Astrocyte (in vitro differentiated cells and primary cell): ENCODE measurements around the gene KIF7. TPM values are rescaled to one million over a fixed set of nuclear protein-coding genes. Genes with fewer than 3 reads are reported as not detected.

Experiments used
- DNase-seq: peaks from one replicate; pipeline ENCODE4 v3.0.0-alpha.2; 2010; ENCODE audit warnings: low read depth
- FAIRE-seq: peaks from 2 replicates; lab custom pipeline; 2011; peaks lifted over from hg19 to GRCh38; lab: Jason Lieb, UNC
- H2AFZ ChIP-seq: 2 replicates; pipeline ENCODE4 v1.6.0; 2012; ENCODE audit warnings: low read depth, low read length, inconsistent platforms
- H3K27ac ChIP-seq: 2 replicates; pipeline ENCODE4 v1.5.1; 2011; ENCODE audit warnings: low read depth, low read length, inconsistent platforms
- H3K27me3 ChIP-seq: 2 replicates; pipeline ENCODE4 v1.6.0; 2011; ENCODE audit warnings: low read length, inconsistent platforms; ENCODE audit not compliant: insufficient read depth
- H3K36me3 ChIP-seq: 2 replicates; pipeline ENCODE4 v1.5.1; 2011; ENCODE audit warnings: low read length, inconsistent platforms; ENCODE audit not compliant: insufficient read depth
- H3K4me1 ChIP-seq: 2 replicates; pipeline ENCODE4 v1.5.1; 2011; ENCODE audit warnings: low read length, inconsistent platforms; ENCODE audit not compliant: insufficient read depth
- H3K4me2 ChIP-seq: 2 replicates; pipeline ENCODE4 v1.6.0; 2012; ENCODE audit warnings: low read length, inconsistent platforms
- H3K4me3 ChIP-seq: 2 replicates; pipeline ENCODE4 v1.5.1; 2011; ENCODE audit warnings: low read depth, mild to moderate bottlenecking, low read length, inconsistent platforms; ENCODE audit not compliant: insufficient read depth
- H3K79me2 ChIP-seq: 2 replicates; pipeline ENCODE4 v1.6.0; 2012; ENCODE audit warnings: mild to moderate bottlenecking, low read length, inconsistent platforms; ENCODE audit not compliant: insufficient read depth
- H3K9ac ChIP-seq: 2 replicates; pipeline ENCODE4 v1.6.0; 2012; ENCODE audit warnings: mild to moderate bottlenecking, low read length, inconsistent platforms
- H3K9me3 ChIP-seq: 2 replicates; pipeline ENCODE4 v1.5.1; 2012; ENCODE audit warnings: low read depth, mild to moderate bottlenecking, low read length, inconsistent platforms; ENCODE audit not compliant: insufficient read depth
- H4K20me1 ChIP-seq: 2 replicates; pipeline ENCODE4 v1.6.0; 2012; ENCODE audit warnings: low read length, inconsistent platforms; ENCODE audit not compliant: insufficient read depth
- H3K27ac Mint-ChIP-seq: one replicate; pipeline ENCODE4 v1.8.0; 2021; ENCODE audit warnings: mild to moderate bottlenecking, mixed read lengths; ENCODE audit not compliant: unreplicated experiment
- H3K27me3 Mint-ChIP-seq: one replicate; pipeline ENCODE4 v1.8.0; 2021; ENCODE audit warnings: low read depth, mixed read lengths; ENCODE audit not compliant: unreplicated experiment
- H3K36me3 Mint-ChIP-seq: one replicate; pipeline ENCODE4 v1.8.0; 2021; ENCODE audit warnings: low read depth, mixed read lengths; ENCODE audit not compliant: unreplicated experiment
- H3K4me1 Mint-ChIP-seq: one replicate; pipeline ENCODE4 v1.8.0; 2021; ENCODE audit warnings: low read depth, mixed read lengths; ENCODE audit not compliant: unreplicated experiment
- H3K4me3 Mint-ChIP-seq: one replicate; pipeline ENCODE4 v1.8.0; 2021; ENCODE audit warnings: mild to moderate bottlenecking, moderate library complexity, mixed read lengths; ENCODE audit not compliant: unreplicated experiment
- H3K9me3 Mint-ChIP-seq: one replicate; pipeline ENCODE4 v1.8.0; 2021; ENCODE audit warnings: mild to moderate bottlenecking, mixed read lengths; ENCODE audit not compliant: unreplicated experiment
- EZH2 ChIP-seq: IDR thresholded peaks from 2 replicates; pipeline ENCODE4 v1.6.1; 2012; ENCODE audit warnings: mild to moderate bottlenecking, low read length, inconsistent platforms; ENCODE audit not compliant: insufficient read depth
- total RNA-seq: library from RNA; stranded (reverse); gene quantifications from 2 replicates; pipeline ENCODE4 v1.2.1, GENCODE V29; 2021
- TF ChIP-seq, protein P1 (sequence below): IDR thresholded peaks from 2 replicates; pipeline ENCODE4 v1.5.1; 2011; ENCODE audit warnings: low read depth, mild to moderate bottlenecking, inconsistent platforms, low read length, moderate library complexity; ENCODE audit not compliant: insufficient read depth

The KIF7 gene
- total RNA-seq, 1 donor from 2014 or later = 5.1 TPM

- Mint-ChIP-seq H3K27ac (no peak overlapping the region), H3K4me3 (no peak overlapping the region), H3K27me3 (no peaks in the 10 kb centered on the region), H3K36me3 (peaks cover 30% of the 10 kb centered on the region), H3K9me3 (peaks cover 3% of the 10 kb centered on the region), H3K4me1 (no peaks in the 10 kb centered on the region)
- H3K27ac ChIP-seq = no peak overlapping the region
- DNase-seq (no peak), FAIRE-seq (no peak)
- no peaks in the 10 kb centered on the region for H4K20me1 ChIP-seq
- no peak overlapping the region for H3K9ac ChIP-seq
- H3K4me3 ChIP-seq = no peak overlapping the region
- no peak for TF ChIP-seq EZH2
- TF ChIP-seq, protein P1, sequence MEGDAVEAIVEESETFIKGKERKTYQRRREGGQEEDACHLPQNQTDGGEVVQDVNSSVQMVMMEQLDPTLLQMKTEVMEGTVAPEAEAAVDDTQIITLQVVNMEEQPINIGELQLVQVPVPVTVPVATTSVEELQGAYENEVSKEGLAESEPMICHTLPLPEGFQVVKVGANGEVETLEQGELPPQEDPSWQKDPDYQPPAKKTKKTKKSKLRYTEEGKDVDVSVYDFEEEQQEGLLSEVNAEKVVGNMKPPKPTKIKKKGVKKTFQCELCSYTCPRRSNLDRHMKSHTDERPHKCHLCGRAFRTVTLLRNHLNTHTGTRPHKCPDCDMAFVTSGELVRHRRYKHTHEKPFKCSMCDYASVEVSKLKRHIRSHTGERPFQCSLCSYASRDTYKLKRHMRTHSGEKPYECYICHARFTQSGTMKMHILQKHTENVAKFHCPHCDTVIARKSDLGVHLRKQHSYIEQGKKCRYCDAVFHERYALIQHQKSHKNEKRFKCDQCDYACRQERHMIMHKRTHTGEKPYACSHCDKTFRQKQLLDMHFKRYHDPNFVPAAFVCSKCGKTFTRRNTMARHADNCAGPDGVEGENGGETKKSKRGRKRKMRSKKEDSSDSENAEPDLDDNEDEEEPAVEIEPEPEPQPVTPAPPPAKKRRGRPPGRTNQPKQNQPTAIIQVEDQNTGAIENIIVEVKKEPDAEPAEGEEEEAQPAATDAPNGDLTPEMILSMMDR = no peak
- no peaks in the 10 kb centered on the region for H3K9me3 ChIP-seq
- no peak overlapping the region for H2AFZ ChIP-seq
- H3K79me2 ChIP-seq = no peaks in the 10 kb centered on the region
- H3K36me3 ChIP-seq = peaks cover 61% of the 10 kb centered on the region
- H3K4me1 ChIP-seq = no peaks in the 10 kb centered on the region
- H3K4me2 ChIP-seq = no peak overlapping the region
- no peaks in the 10 kb centered on the region for H3K27me3 ChIP-seq
These were observed 27.9 kb downstream of the KIF7 start for GRCh38 chr15:89627256-89627970.

DNA sequence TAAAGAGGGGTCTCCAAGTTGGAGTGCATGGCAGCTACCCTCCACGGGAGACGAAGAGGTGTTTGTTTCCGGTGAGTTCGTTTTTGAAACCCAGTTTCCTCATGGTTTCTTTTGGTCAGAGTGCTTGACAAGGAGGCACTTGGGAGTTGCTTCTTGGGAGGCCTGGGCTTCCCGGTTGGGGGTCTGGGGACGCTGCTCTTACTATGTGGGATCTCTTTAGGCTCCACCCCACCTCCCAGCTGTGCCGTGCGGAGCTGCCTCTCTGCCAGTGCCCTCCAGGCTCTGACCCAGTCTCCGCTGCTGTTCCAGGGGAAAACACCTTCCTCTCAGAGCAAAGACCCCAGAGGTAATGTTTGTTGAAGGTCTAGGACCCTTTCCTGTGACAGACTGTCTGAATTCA, 29.6 kb downstream of the KIF7 start:
- H2AFZ ChIP-seq = no peak overlapping the region
- H3K9me3 ChIP-seq = no peaks in the 10 kb centered on the region
- H3K36me3 ChIP-seq = peaks cover 55% of the 10 kb centered on the region
- Mint-ChIP-seq H3K9me3 (no peaks in the 10 kb centered on the region), H3K4me3 (no peak overlapping the region), H3K27ac (no peak overlapping the region), H3K36me3 (peaks cover 22% of the 10 kb centered on the region), H3K4me1 (no peaks in the 10 kb centered on the region), H3K27me3 (no peaks in the 10 kb centered on the region)
- no peak overlapping the region for H3K9ac ChIP-seq
- H3K79me2 ChIP-seq = no peaks in the 10 kb centered on the region
- no peaks in the 10 kb centered on the region for H4K20me1 ChIP-seq
- no peak for DNase-seq
- H3K27ac ChIP-seq = no peak overlapping the region
- H3K4me1 ChIP-seq = no peaks in the 10 kb centered on the region
- H3K4me3 ChIP-seq = no peak overlapping the region
- H3K4me2 ChIP-seq = no peak overlapping the region
- no peaks in the 10 kb centered on the region for H3K27me3 ChIP-seq
- no peak for FAIRE-seq
- no peak for TF ChIP-seq EZH2
- TF ChIP-seq, protein P1 = no peak

- H3K4me3 ChIP-seq = no peak overlapping the region
- no peaks in the 10 kb centered on the region for H3K9me3 Mint-ChIP-seq
- no peak overlapping the region for H3K4me3 Mint-ChIP-seq
- H3K4me1 ChIP-seq = no peaks in the 10 kb centered on the region
- no peaks in the 10 kb centered on the region for H3K4me1 Mint-ChIP-seq
- DNase-seq = no peak
- no peak for FAIRE-seq
- H3K36me3 Mint-ChIP-seq = peaks cover 15% of the 10 kb centered on the region
- no peaks in the 10 kb centered on the region for H3K27me3 ChIP-seq
- no peak overlapping the region for H2AFZ ChIP-seq
- H3K79me2 ChIP-seq = no peaks in the 10 kb centered on the region
- H3K9me3 ChIP-seq = no peaks in the 10 kb centered on the region
- no peaks in the 10 kb centered on the region for H3K27me3 Mint-ChIP-seq
- H3K4me2 ChIP-seq = no peak overlapping the region
- H3K27ac Mint-ChIP-seq = no peak overlapping the region
- TF ChIP-seq, protein P1 = no peak
- TF ChIP-seq EZH2 = no peak
- no peak overlapping the region for H3K27ac ChIP-seq
- H4K20me1 ChIP-seq = no peaks in the 10 kb centered on the region
- no peak overlapping the region for H3K9ac ChIP-seq
- peaks cover 44% of the 10 kb centered on the region for H3K36me3 ChIP-seq
These were observed 32.1 kb downstream of the KIF7 start for GRCh38 chr15:89623165-89623564.
